Spleen (tissue), 11 donors: Measurements from ENCODE around the gene MRPS25. TPM values are rescaled to one million over a fixed set of nuclear protein-coding genes. Genes with fewer than 3 reads are reported as not detected.

Source experiments
- DNase-seq: peaks from one replicate; pipeline ENCODE4 v3.0.0-alpha.2; 2020
- H3K27ac ChIP-seq, 8 donors: fragments of 200-600 bp; sonication (generic) in 7 of 8; 1 replicate in 4 of 8; 2 replicates in 4 of 8; pipeline versions ENCODE4 v1.5.0 to v1.8.0; 2016 to 2021; ENCODE audit warnings: inconsistent platforms in 4 of 8, mild to moderate bottlenecking in 4 of 8, moderate library complexity in 1 of 8
- H3K27me3 ChIP-seq, 7 donors: fragments of 200-600 bp; sonication (generic) in 6 of 7; replicated peaks in 1 of 7; 1 replicate in 4 of 7; 2 replicates in 3 of 7; pipeline versions ENCODE4 v1.5.0 to v1.8.0; 2016 to 2021; ENCODE audit warnings: inconsistent platforms in 3 of 7, mild to moderate bottlenecking in 1 of 7
- H3K36me3 ChIP-seq, 6 donors: fragments of 200-600 bp; sonication (generic) in 5 of 6; 1 replicate in 4 of 6; 2 replicates in 2 of 6; pipeline versions ENCODE4 v1.5.0 to v1.8.0; 2016 to 2021; ENCODE audit warnings: inconsistent platforms in 2 of 6
- H3K4me1 ChIP-seq, 6 donors: fragments of 200-600 bp; sonication (generic) in 5 of 6; 1 replicate in 3 of 6; 2 replicates in 3 of 6; pipeline versions ENCODE4 v1.5.0 to v1.8.0; 2016 to 2021; ENCODE audit warnings: inconsistent platforms in 3 of 6
- H3K4me3 ChIP-seq, 8 donors: fragments of 200-600 bp; sonication (generic) in 7 of 8; 1 replicate in 4 of 8; 2 replicates in 4 of 8; pipeline versions ENCODE4 v1.5.0 to v1.8.0; 2016 to 2021; ENCODE audit warnings: inconsistent platforms in 4 of 8, mild to moderate bottlenecking in 4 of 8, moderate library complexity in 2 of 8
- H3K9me3 ChIP-seq, 8 donors: fragments of 200-600 bp; sonication (generic) in 7 of 8; 1 replicate in 4 of 8; 2 replicates in 4 of 8; pipeline versions ENCODE4 v1.5.0 to v1.8.0; 2016 to 2021; ENCODE audit warnings: inconsistent platforms in 4 of 8
- POLR2A ChIP-seq, 3 donors: fragments of 450-650 bp; IDR thresholded peaks; one replicate each; pipeline ENCODE4 v1.5.1; 2017; ENCODE audit warnings: antibody characterized with exemption in 3 of 3, mild to moderate bottlenecking in 1 of 3
- POLR2AphosphoS5 ChIP-seq, 3 donors: sonication (generic); formaldehyde crosslinking; IDR thresholded peaks; one replicate each; pipeline ENCODE4 v1.5.1; 2017; ENCODE audit warnings: antibody characterized with exemption in 3 of 3
- WGBS, 5 donors: extraction: QIAGEN DNeasy Blood & Tissue Kit in 3 of 5; methylation state at CpG; one replicate each; pipeline versions ENCODE4 v1.1.5 to v1.1.7; 2013 to 2018; 5-methylcytosine and 5-hydroxymethylcytosine counted together
- intact Hi-C: fragments of 100-400 bp; cut with DNase I; formaldehyde crosslinking; loops from one replicate; pipeline ENCODE4 v1.15.0; 2023; ENCODE audit warnings: low total_unique reads
- polyA plus RNA-seq, 3 donors: library from polyadenylated mRNA; stranded (reverse); fragments of 200-250 nt; gene quantifications; one replicate each; pipeline ENCODE4 v1.2.1, GENCODE V29; 2013
- total RNA-seq, 7 donors: library from RNA; depleted of rRNA in 3 of 7; stranded (reverse); fragments of >200 nt in 3 of 7; fragmentation: NEBNext Ultra II Directional in 4 of 7; extraction: Animal tissue kit (Norgen Biotek cat#: 25700) in 4 of 7; gene quantifications; one replicate each; pipeline versions ENCODE4 v1.1.0 to v1.2.1, GENCODE V29; 2016 to 2021
- TF ChIP-seq, protein P1 (sequence below), 11 experiments: fragments of 200-600 bp in 7 of 11; fragments of 450-650 bp in 4 of 11; sonication (generic) in 4 of 11; IDR thresholded peaks in 8 of 11; conservative IDR thresholded peaks in 3 of 11; 1 replicate in 7 of 11; 2 replicates in 4 of 11; pipeline versions ENCODE4 v1.4.0 to v1.8.0; 2016 to 2021; ENCODE audit warnings: antibody characterized with exemption in 11 of 11, inconsistent platforms in 4 of 11, mild to moderate bottlenecking in 1 of 11
- donor health status: healthy with polysubstance abuse.
- donor health status: DM: no; HTN: no; CAD: no; lungs with moderate emphysema.
- donor health status: DM: no; HTN: no; CAD: no.
- donor health status: Bipolar disorder and iron deficiency.
- donor health status: healthy.
- donor health status: DM: no; HTN: no; CAD: no.
- donor health status: DM: yes; HTN: yes; CAD: no.

MRPS25 gene
- total and polyA plus RNA-seq, 10 donors: 23.8 to 85.1 (median 56.8) TPM

DNA sequence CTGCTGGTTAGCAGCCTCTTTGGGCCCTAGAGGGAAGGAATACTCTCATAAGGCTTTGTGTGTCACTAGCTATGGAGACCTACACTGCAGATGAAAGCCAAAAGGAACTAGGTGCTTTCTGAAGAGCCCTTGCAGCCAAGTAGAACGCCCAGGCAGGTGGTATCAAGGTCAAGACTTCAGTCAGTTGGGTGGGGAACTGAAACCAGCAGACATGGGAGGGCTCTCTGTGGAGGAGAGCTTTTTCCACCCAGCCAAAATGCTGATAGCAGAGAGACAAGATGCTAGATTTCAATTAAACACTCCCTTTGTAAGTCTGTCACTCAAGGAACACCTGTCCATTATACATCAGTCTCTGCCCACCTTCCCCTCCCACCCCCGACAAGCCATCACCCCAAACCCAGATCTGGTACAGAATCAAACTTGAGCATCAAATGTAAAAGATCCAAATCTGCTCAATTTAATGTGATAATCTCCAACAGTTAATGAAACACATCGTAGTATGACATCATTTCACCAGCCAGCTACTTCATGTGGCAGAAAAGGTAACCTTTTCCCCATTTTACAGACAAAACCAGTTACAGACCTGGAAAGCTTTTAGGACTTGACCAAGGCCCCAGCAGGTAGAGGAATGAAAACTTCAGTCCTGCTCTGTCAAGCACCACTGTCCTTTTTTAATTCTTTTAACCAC, 14.6 kb downstream of the MRPS25 start:
- 63 to 71% (median 70%) methylated on average over 3 of the region's 3 CpGs for WGBS, 5 donors
- Histone ChIP-seq H3K27ac (peak overlapping the region in 7 of 8 donors; percentile 23 to 67 (median 52)), H3K36me3 (peaks cover 6 to 84% (median 54%) of the 10 kb centered on the region in 6 donors), H3K4me3 (no peak overlapping the region), H3K9me3 (no peaks in the 10 kb centered on the region), H3K4me1 (peaks cover 8 to 80% (median 37%) of the 10 kb centered on the region in 6 donors), H3K27me3 (no peaks in the 10 kb centered on the region)
- TF ChIP-seq POLR2AphosphoS5 (IDR thresholded peaks at IDR 0.05) (peak in 1 of 3 donors; percentile 57), POLR2A (IDR thresholded peaks at IDR 0.05) (no peak)
- DNase-seq: peak; percentile 74
- intact Hi-C loops: no loop called here

DNA sequence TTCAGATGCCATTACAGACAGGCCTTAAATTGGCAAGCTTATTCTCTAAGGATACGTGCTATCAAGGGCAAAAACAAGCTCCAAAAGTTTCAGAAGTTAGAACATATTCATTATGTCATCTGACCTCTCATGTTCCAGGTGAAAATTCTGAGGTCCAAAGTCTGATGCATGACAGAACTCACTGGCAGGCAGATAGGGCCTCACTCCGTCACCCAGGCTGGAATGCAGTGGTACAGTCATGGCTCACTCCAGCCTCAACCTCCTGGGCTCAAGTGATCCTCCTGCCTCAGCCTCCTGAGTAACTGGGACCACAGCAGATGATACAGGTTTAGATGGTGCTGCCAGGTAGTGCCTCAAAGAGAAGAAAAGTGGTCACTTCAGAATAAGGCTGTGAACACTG, 15.5 kb downstream of the MRPS25 start:
- H3K4me3 ChIP-seq: no peak overlapping the region
- TF ChIP-seq POLR2A (IDR thresholded peaks at IDR 0.05): no peak
- TF ChIP-seq POLR2AphosphoS5 (IDR thresholded peaks at IDR 0.05): no peak
- TF ChIP-seq, protein P1, sequence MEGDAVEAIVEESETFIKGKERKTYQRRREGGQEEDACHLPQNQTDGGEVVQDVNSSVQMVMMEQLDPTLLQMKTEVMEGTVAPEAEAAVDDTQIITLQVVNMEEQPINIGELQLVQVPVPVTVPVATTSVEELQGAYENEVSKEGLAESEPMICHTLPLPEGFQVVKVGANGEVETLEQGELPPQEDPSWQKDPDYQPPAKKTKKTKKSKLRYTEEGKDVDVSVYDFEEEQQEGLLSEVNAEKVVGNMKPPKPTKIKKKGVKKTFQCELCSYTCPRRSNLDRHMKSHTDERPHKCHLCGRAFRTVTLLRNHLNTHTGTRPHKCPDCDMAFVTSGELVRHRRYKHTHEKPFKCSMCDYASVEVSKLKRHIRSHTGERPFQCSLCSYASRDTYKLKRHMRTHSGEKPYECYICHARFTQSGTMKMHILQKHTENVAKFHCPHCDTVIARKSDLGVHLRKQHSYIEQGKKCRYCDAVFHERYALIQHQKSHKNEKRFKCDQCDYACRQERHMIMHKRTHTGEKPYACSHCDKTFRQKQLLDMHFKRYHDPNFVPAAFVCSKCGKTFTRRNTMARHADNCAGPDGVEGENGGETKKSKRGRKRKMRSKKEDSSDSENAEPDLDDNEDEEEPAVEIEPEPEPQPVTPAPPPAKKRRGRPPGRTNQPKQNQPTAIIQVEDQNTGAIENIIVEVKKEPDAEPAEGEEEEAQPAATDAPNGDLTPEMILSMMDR (IDR thresholded peaks at IDR 0.05 in 8 of 11, conservative IDR thresholded peaks at IDR 0.05 in 3 of 11): no peak
- H3K27ac ChIP-seq: peak overlapping the region in 3 of 8 donors; percentile 51 to 67 (median 52)
- no peaks in the 10 kb centered on the region for H3K27me3 ChIP-seq
- WGBS, 5 donors: 93 to 100% (median 94%) methylated on average over 2 of the region's 2 CpGs
- H3K9me3 ChIP-seq: no peaks in the 10 kb centered on the region
- H3K4me1 ChIP-seq: peaks cover 9 to 80% (median 40%) of the 10 kb centered on the region in 6 donors
- H3K36me3 ChIP-seq: peaks cover 6 to 93% (median 56%) of the 10 kb centered on the region in 6 donors
- intact Hi-C loops: loop anchor here (10.0 kb wide), 1 partner anchor 105 kb away; the partner anchor contains the start of gene NR2C2
- no peak for DNase-seq

DNA sequence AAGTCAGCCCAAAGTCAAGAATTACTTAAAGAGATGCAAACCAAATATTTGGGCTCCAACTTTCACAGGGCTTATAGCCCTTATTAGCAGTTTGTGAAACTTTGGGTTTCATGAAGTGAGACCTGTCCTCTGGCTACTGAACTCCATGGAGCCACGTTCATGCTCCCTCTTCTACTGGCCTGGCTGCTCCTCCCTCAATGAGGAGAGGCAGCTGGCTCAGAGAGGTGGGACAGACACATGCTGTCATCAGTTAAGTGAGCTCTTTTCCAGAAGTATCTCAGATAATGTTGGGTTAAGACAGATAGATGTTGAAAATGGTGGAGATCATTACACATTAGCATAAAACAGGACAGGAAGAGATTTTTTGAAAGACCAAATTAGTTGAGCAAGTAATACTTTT, 19.4 kb downstream of the MRPS25 start:
- intact Hi-C loops: loop anchor here (10.0 kb wide), 1 partner anchor 101 kb away; the partner anchor contains the start of gene NR2C2
- peaks cover 12 to 59% (median 33%) of the 10 kb centered on the region in 6 donors for H3K4me1 ChIP-seq
- no peaks in the 10 kb centered on the region for H3K27me3 ChIP-seq
- no peak for TF ChIP-seq POLR2A (IDR thresholded peaks at IDR 0.05)
- no peak for TF ChIP-seq POLR2AphosphoS5 (IDR thresholded peaks at IDR 0.05)
- TF ChIP-seq, protein P1 (IDR thresholded peaks at IDR 0.05 in 8 of 11, conservative IDR thresholded peaks at IDR 0.05 in 3 of 11): no peak
- no peak for DNase-seq
- peaks cover 6 to 100% (median 79%) of the 10 kb centered on the region in 6 donors for H3K36me3 ChIP-seq
- H3K9me3 ChIP-seq: no peaks in the 10 kb centered on the region
- WGBS, 5 donors: 81 to 89% (median 86%) methylated on average over 1 of the region's 1 CpG
- H3K27ac ChIP-seq: peak overlapping the region in 6 of 8 donors; percentile 4 to 62 (median 50)
- no peak overlapping the region for H3K4me3 ChIP-seq

DNA sequence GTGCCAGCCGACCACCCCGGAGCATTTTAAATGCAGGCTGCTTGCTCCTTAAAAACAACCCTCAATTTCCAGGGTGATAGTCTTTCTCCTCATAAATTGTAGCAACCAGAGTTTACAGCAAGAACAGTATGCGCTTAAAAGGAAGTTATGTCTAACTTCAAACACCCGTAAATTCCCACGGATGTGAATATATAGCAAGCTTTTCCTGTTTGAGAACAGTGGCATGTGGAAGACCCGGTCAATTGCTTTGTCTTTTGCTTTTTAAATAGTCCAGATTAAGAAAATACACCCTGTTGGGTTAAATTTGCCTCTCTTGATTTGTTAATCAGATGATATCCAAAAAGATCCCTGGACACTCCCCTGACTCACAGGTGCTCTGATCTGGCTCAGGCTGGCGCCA, 20.8 kb downstream of the MRPS25 start:
- peaks cover 11 to 46% (median 24%) of the 10 kb centered on the region in 6 donors for H3K4me1 ChIP-seq
- intact Hi-C loops: loop anchor here (10.0 kb wide), 1 partner anchor 100 kb away; the partner anchor contains the start of gene NR2C2
- no peak overlapping the region for H3K4me3 ChIP-seq
- no peaks in the 10 kb centered on the region for H3K27me3 ChIP-seq
- no peak for DNase-seq
- TF ChIP-seq POLR2AphosphoS5 (IDR thresholded peaks at IDR 0.05): no peak
- TF ChIP-seq POLR2A (IDR thresholded peaks at IDR 0.05): no peak
- TF ChIP-seq, protein P1 (IDR thresholded peaks at IDR 0.05 in 8 of 11, conservative IDR thresholded peaks at IDR 0.05 in 3 of 11): no peak
- WGBS, 5 donors: 45 to 51% (median 47%) methylated on average over 7 of the region's 7 CpGs
- no peaks in the 10 kb centered on the region for H3K9me3 ChIP-seq
- peaks cover 6 to 100% (median 78%) of the 10 kb centered on the region in 6 donors for H3K36me3 ChIP-seq
- H3K27ac ChIP-seq: peak overlapping the region in 6 of 8 donors; percentile 10 to 62 (median 50)
